Measurements from ENCODE around the gene LMBRD1.
"Not testable (repeated sequence)": the region's sequence is repeated elsewhere in the genome, so short reads cannot be mapped to it uniquely, and the experiment has no call there.

The LMBRD1 gene

GRCh38 chr6:69680302-69680701, 116.5 kb downstream of the LMBRD1 start:
- Histone ChIP-seq H3K79me2 (no peaks in the 10 kb centered on the region), H3K27ac (no peak overlapping the region), H3K4me2 (ENCODE audit: low read length) (no peak overlapping the region), H3K4me3 (ENCODE audit: low read depth, low read length) (no peak overlapping the region), H3K9me3 (ENCODE audit: control insufficient read depth, low read length) (no peaks in the 10 kb centered on the region), H3K4me1 (no peaks in the 10 kb centered on the region), H3K36me3 (ENCODE audit: control insufficient read depth, insufficient read depth, low read length) (no peaks in the 10 kb centered on the region), H3K9ac (no peak overlapping the region), H3K27me3 (ENCODE audit: control insufficient read depth, insufficient read depth, low read length) (no peaks in the 10 kb centered on the region), H2AFZ (no peak overlapping the region)
- TF ChIP-seq, protein P1, sequence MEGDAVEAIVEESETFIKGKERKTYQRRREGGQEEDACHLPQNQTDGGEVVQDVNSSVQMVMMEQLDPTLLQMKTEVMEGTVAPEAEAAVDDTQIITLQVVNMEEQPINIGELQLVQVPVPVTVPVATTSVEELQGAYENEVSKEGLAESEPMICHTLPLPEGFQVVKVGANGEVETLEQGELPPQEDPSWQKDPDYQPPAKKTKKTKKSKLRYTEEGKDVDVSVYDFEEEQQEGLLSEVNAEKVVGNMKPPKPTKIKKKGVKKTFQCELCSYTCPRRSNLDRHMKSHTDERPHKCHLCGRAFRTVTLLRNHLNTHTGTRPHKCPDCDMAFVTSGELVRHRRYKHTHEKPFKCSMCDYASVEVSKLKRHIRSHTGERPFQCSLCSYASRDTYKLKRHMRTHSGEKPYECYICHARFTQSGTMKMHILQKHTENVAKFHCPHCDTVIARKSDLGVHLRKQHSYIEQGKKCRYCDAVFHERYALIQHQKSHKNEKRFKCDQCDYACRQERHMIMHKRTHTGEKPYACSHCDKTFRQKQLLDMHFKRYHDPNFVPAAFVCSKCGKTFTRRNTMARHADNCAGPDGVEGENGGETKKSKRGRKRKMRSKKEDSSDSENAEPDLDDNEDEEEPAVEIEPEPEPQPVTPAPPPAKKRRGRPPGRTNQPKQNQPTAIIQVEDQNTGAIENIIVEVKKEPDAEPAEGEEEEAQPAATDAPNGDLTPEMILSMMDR (IDR thresholded peaks at IDR 0.05), result no peak

DNA sequence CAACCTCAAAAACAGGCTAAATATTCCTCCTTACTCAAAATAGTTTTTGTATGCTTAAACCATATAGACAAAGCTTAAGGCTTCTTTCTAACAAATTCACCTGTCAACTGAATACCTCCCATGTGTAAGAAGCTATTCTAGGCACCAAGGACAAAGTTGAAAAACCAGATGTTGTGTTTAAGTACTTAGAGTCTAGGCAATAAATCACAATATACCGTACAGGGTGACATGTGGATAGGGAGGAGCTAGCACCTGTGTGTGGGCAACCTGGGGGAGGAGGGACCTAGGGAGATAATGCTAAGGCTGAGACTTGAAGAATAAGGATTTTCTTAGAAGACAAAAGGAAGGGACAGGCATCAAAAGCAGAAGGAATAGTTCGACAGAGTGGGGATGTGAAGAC, 123.5 kb downstream of the LMBRD1 start:
- H3K27me3 ChIP-seq (ENCODE audit: control insufficient read depth, insufficient read depth, low read length), result no peaks in the 10 kb centered on the region
- H3K79me2 ChIP-seq, result no peaks in the 10 kb centered on the region
- no peaks in the 10 kb centered on the region for H3K36me3 ChIP-seq (ENCODE audit: control insufficient read depth, insufficient read depth, low read length)
- H3K9ac ChIP-seq, result no peak overlapping the region
- H3K4me2 ChIP-seq (ENCODE audit: low read length), result no peak overlapping the region
- no peaks in the 10 kb centered on the region for H3K4me1 ChIP-seq
- no peaks in the 10 kb centered on the region for H3K9me3 ChIP-seq (ENCODE audit: control insufficient read depth, low read length)
- H3K4me3 ChIP-seq (ENCODE audit: low read depth, low read length), result no peak overlapping the region
- H3K27ac ChIP-seq, result no peak overlapping the region
- no peak overlapping the region for H2AFZ ChIP-seq
- TF ChIP-seq, protein P1 (IDR thresholded peaks at IDR 0.05), result no peak

GRCh38 chr6:69668916-69669315, 127.9 kb downstream of the LMBRD1 start:
- Histone ChIP-seq H3K4me2 (ENCODE audit: low read length) (no peak overlapping the region), H3K9ac (no peak overlapping the region), H3K4me1 (no peaks in the 10 kb centered on the region), H3K36me3 (ENCODE audit: control insufficient read depth, insufficient read depth, low read length) (no peaks in the 10 kb centered on the region), H3K27me3 (ENCODE audit: control insufficient read depth, insufficient read depth, low read length) (no peaks in the 10 kb centered on the region), H2AFZ (no peak overlapping the region), H3K27ac (no peak overlapping the region), H3K9me3 (ENCODE audit: control insufficient read depth, low read length) (no peaks in the 10 kb centered on the region), H3K79me2 (no peaks in the 10 kb centered on the region), H3K4me3 (ENCODE audit: low read depth, low read length) (no peak overlapping the region)
- TF ChIP-seq, protein P1 (IDR thresholded peaks at IDR 0.05), result no peak

DNA sequence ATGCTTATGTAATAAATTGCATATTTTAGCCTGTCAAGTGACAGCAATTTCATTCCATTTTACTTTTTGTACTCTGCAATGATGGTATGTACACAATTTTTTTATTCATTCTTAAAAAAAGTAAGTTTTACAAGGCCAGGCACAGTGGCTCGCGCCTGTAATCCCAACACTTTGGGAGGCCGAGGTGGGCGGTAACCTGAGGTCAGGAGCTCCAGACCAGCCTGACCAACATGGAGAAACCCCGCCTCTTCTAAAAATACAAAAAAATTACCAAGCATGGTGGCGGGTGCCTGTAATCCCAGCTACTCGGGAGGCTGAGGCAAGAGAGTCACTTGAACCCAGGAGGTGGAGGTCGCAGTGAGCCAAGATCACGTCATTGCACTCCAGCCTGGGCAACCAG, 130.0 kb downstream of the LMBRD1 start:
- H3K9ac ChIP-seq; H3K4me3 ChIP-seq (ENCODE audit: low read depth, low read length); H3K27ac ChIP-seq; H3K27me3 ChIP-seq (ENCODE audit: control insufficient read depth, insufficient read depth, low read length); H3K79me2 ChIP-seq; H3K4me1 ChIP-seq; H2AFZ ChIP-seq; H3K4me2 ChIP-seq (ENCODE audit: low read length); H3K36me3 ChIP-seq (ENCODE audit: control insufficient read depth, insufficient read depth, low read length); H3K9me3 ChIP-seq (ENCODE audit: control insufficient read depth, low read length): not testable (repeated sequence)

DNA sequence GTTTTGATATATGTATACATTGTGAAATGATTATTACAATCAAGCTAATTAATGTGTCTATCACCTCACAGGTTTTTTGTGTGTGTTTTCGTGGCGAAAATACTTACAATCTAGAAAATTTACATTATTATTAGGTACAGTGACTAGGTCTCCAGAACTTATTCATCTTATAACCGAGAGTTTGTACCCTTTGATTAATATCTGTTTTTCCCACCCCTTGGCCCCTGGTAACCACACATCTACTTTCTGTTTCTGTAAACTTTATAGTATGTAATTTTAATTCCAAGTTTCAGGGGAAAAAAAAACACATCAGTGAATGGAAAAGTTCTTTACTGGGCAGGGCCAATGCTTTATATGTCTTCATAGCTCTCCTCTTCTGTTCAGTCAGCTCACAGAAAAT, 131.4 kb downstream of the LMBRD1 start:
- H3K4me3 ChIP-seq (ENCODE audit: low read depth, low read length), result no peak overlapping the region
- H3K27me3 ChIP-seq (ENCODE audit: control insufficient read depth, insufficient read depth, low read length), result no peaks in the 10 kb centered on the region

More for the DNA sequence above, 131.4 kb downstream of the LMBRD1 start:
- no peaks in the 10 kb centered on the region for H3K4me1 ChIP-seq
- no peaks in the 10 kb centered on the region for H3K79me2 ChIP-seq
- no peaks in the 10 kb centered on the region for H3K9me3 ChIP-seq (ENCODE audit: control insufficient read depth, low read length)
- no peak overlapping the region for H3K27ac ChIP-seq
- TF ChIP-seq, protein P1 (IDR thresholded peaks at IDR 0.05), result no peak
- no peak overlapping the region for H2AFZ ChIP-seq
- H3K4me2 ChIP-seq (ENCODE audit: low read length), result no peak overlapping the region
- H3K9ac ChIP-seq, result no peak overlapping the region
- no peaks in the 10 kb centered on the region for H3K36me3 ChIP-seq (ENCODE audit: control insufficient read depth, insufficient read depth, low read length)

Measured in parathyroid adenoma (tissue), 2 donors.